COLO668 (cell line): Measurements from ENCODE around the gene TBC1D2B.

Experiments used
- DNase-seq: peaks from one replicate; lab custom pipeline; 2025; ENCODE audit not compliant: unreplicated experiment; lab: John Stamatoyannopoulos, UW

Gene TBC1D2B

DNA sequence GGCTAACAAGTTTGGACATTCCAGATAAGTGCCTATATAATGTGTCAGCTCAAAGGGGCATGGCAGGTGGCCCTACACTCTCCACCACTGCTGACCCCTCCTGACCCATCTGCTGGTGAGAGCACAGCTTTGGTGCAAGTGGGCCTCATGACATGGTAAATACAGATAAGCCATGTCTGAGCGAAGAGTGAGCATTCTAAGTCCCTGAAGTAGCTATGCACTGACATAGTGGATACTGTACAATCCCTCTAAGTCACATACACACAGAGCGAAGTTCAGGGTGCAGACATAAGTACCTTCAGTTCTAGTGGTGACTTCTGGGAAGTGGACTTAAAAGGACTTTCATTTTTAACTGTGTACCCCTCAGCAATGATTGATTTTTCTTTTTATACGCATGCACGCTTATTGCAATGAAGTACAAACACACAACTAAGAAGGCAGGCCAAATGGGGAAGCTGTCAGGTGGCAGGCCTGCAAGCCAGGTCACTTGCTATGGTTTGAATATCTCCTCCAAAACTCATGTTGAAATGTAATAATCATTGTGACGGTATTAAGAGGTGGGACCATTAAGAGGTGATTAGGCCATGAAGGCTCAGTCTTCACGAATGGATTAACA, 41.5 kb downstream of the TBC1D2B start:
- no peak for DNase-seq

DNA sequence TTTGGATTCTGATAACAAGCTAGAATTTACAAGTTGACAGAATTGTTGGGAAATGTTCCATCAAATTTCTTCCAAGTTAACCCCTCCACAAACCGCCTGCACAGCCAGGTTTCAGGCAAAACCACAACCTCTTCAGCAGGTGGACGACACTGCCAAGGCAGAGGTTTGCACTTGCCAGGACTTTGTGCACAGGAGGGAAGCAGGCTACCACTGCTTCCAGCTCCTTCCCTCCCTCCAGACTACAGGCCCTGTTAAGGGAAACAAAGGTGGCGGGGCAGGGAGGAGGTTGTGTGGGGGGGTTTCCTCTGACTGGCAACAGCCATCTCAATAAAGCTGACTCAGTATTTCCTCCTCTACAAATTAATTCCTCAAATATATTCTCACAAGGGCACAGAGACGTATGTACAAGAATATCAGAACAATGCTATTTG, 42.2 kb downstream of the TBC1D2B start:
- no peak for DNase-seq

DNA sequence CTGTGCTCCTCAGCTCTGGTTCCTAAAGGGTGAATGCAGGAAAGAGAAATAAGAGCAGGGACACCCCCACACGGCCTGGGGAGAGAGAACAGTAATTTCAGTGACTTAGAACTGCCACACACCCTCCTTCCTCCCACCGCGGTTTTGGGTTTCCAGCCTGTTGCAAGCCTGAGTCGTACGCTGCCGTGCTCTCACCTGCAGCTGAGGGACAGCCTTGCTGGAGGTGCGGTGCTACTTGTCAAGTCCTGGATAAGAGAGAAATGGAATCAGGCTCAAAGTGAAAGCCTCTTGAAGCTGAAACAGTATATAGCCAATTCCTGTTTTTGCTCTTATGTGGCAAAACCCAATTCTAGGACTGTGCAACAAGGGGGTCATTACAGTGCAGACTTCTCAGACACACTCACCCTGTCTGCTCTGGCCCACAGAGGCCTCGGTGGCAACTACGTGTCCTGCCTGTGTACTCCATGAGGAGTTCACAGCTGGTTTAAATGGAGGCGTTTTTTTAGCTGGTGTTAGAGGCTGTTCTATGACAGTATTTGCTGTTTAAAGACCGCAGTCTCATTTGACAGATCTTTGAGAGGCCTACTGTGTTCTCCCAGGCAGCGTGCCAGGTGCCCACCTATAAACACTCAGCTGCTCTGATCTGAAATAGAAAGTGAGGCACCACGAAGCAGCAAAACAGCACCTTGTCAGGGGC, 42.9 kb downstream of the TBC1D2B start:
- DNase-seq = no peak

DNA sequence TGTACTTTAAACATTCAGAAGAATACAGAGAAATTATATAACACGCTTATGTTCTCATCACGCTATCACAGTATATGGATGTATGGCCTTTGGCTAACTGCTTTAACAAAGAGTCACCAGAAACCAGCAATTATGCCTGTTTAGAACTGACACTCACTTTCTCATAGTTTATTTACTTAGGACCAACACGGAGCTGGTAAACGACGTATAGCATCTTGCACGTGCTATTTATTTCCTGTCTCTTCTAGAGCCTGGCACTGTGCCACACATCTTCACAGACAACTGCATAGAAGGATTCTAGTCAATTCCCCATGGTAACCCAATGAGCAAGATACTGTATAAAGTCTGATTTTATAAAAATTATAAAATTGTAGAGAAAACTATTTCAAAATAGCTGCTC, 43.6 kb downstream of the TBC1D2B start:
- peak; percentile 7 for DNase-seq

DNA sequence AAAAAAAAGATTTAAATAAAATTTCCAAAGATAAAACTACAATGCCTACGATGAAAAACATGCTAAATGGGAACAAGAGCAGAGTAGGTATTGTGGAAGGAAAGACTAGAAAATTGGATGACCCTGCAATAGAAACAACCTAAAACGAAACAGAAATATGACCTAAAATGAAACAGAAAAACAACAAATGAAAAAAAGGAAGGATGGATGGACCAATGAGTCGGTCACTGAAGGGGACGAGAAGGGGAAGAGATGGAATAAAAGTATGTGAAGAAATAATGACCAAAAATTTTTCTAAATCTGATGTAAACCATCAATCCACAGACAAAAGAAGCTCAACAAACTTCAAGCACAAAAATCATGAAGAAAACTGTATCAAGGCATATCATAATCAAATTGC, 44.8 kb downstream of the TBC1D2B start:
- no peak for DNase-seq

DNA sequence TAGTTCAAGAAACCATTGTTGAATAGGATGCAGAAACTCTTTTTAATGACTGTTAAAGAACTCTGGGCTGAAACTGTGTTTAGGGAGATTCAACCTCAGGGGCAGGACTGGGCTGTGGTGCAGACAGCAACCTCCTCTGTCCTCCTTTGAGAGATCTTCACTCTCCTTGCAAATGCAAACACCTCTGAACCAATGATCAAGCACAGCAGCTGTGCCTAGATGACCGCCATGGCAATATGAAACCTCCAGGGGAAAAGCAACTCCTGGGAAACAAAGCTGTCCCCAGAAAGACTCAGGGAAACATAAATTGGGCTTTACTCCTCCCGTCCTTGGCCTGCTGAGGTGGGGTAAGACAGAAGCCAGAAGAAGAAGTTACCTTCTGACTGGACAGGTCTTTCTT, 52.6 kb downstream of the TBC1D2B start:
- DNase-seq = no peak

DNA sequence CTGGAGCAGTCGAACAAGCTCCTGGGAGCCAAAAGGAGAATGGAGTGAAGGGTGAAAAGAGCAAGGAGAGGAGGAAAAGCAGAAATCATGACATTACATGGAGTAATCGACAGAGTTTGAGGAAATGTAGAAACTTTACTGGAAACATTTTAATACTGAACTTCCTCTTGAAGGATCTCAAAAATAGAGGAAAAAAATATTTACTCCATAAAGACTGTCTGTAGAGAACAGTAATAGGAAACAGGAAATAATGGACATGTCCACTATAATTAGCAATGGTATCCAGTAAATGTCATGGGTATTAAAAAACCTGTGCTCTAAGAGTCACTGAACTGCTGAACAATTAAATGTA, 53.0 kb downstream of the TBC1D2B start:
- DNase-seq = no peak

DNA sequence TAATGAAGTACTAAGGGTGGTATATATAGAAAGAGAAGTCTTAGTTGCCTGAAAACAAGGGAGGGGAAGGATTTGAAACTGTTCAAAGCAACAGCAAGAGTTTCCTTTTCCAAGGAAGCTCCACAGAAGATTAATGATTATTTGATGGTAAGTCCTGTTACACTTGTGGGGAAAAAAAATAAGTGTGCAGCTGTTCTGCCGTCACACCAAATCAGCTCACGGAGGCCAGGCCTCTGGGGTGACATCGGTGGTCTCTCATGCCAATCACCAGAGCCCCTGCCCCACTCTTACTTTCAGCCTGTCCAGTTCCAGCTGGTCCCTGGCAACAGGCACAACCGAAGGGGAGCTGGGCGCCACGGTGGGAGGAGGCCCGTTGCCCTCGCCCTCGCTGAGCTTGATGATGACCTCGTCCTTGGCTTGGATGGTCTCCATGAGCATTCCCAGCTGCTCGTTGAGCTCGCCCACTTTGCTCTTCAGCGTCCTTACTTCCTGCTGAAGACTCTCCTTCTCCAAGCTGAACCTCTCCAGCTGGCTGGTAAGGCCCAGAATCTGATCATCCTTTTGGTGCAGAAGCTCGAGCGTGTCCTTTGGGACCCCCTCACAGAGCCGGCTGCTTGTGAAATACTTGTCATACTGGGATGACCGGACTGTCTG, 53.5 kb downstream of the TBC1D2B start:
- DNase-seq = no peak

DNA sequence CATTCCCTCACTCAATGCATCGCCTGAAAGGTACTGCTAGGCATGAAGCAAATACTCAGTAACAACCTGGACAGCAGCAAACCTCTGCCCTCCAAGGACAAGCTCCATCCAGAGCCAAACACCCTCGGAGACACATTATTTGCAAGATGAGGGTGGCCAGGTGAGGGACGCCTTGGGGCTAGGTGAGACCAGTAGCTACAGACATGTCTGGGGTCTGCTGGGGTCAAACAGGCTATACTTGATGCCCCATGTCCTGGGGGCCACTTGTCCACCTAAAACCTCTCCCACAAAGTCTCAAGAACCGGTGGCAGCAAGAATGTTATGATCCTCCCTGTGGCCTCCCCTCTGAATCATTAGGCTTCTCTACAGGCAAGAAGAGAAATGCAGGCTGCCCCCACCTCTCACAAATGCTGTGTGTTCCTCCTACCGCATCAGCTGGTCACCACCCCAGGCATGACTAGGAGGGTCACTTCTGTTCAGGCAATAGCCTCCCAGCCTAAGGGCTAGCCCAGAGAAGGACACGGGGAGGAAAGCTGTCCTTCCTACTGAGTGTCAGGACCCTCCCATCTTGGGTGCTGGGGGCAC, 54.3 kb downstream of the TBC1D2B start:
- DNase-seq = no peak

DNA sequence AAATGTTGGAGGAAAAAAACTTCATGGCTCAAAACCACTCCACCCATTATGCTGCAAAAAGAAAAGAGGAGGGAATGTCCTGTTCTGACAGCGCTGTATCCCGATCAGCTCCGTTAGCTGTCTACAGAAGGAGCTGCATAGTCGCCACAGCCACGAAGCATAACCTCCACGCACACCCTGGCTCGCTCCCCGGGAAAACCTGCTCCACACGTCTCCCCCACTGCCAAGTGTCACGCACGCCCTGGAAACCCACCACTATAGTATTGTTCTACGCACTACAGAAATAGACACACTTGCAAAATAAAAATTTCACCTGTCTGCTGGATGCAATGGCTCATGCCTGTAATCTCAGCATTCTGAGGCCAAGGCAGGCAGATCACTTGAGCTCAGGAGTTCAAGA, 55.8 kb downstream of the TBC1D2B start:
- no peak for DNase-seq

DNA sequence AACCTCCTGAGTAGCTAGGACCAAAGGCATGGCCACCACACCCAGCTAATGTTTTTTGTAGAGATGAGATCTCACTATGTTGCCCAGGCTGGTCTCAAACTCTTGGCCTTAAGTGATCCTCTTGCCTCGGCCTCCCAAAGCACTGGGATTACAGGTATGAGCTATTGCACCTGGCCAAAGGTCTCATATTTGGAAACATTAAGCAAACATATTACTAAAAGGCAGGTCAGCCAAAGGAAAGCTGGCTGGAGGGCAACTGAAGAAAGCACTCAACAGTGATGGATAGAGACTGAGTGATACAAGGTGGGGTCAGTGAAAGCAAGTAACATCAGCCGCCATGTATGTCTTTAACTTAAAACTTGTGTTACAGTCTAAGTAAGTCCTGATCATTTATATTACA, 57.5 kb downstream of the TBC1D2B start:
- no peak for DNase-seq

DNA sequence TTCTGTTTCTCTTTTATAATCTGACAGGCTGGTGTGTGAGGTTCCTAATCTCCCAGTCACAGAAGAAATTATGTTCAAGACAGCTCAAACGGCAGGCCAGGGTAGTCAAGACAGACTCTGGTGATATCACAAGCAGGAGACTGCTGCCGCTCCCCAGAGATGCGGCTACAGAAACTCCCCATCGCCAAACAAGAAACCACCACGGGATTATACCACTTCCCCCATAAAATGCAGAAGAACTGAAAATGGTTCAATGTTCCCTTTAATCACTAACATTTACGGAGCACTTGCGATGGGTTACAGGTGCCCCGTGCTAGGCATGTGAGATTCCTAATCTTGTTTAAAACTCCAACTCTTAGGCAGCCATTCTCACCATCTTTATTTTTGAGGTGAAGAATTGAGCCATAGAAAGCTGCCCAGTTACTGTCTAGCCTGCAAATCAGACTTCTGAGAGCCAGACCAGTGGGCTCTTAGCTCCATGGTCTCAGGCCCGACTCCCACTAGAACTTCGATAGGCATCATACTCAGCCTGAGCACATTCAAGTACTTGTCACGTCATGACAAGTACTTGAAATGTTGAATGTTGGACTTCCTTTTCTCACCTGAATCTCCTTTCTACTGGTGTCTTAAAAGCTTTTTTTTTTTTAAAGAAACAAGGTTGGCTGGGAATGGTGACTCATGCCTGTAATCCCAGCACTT, 58.4 kb downstream of the TBC1D2B start:
- no peak for DNase-seq

DNA sequence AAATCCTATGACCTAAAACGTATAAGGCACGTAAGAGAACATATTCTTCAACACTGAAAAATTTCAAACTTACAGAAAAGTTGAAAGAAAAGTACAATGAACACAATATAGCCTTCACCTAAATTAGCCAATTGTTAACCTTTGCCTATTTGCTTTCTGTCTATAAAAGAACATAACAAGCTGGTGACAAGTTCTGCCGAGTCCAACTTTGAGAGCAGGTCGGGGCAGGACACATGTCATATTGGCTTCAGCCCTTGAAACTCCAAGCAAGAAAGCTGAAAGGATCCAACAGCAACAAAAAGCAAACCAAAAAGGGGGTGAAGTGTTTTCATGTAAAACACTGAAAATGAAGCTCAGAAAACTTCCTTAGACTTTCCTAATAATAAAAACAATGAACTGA, 59.1 kb downstream of the TBC1D2B start:
- no peak for DNase-seq

DNA sequence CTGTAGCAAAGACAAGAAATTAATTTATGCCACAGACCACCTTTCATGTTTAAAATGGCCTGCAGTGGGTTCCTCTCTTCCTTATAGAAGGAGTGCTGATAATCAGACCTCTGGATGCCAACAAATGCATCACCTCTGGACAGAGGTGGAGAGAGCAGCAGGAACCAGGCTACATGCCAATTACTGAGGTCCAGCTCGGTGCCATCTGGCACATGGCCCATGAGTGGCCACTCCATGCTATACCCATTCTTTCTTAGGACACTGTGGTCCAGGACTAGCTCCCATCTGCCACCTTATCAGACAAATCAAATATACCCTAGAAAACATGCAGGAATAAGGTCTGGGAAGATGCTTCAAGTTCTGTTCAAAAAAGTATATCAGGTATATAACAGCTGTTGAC, 60.7 kb downstream of the TBC1D2B start:
- no peak for DNase-seq

DNA sequence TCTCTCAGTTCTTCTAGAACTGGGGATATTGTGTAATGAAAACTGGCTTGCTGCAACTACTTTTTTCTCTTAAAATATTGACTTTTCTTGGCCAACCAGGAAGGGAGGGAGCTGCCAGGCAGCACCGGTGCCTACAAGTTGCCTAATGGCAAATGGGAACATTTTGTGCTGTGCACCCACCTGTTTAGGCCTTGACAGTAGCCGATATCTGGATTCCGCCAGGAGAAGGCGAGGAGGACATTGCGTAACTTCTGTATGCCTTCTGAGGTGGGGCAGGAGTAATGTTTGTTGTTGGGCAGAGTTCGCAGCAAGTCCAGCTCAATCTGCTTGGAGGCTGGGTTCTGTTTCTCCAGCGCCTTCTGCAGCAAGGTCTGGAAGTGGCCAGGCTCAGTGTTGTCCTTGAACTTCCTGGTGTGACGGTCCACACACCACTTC, 64.9 kb downstream of the TBC1D2B start:
- DNase-seq = no peak

DNA sequence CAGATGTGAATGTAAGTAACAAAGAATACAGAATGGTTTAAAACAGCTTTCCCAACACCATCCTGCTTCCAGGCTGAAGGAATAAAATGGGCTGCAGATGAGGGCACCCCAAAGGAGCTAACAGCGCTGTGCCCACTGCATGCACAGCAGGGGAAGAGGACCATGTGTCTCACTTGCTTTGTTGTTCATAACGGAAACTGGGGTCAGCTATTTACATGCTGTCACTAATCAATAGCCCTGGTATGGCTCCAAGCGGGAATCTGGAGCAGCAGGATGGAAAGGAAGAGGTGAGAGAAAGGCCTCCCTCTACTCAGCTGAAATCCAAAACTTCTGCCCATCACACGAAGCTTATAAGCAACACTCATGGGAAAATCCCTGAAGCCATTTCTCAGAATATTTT, 67.4 kb downstream of the TBC1D2B start:
- DNase-seq = no peak

DNA sequence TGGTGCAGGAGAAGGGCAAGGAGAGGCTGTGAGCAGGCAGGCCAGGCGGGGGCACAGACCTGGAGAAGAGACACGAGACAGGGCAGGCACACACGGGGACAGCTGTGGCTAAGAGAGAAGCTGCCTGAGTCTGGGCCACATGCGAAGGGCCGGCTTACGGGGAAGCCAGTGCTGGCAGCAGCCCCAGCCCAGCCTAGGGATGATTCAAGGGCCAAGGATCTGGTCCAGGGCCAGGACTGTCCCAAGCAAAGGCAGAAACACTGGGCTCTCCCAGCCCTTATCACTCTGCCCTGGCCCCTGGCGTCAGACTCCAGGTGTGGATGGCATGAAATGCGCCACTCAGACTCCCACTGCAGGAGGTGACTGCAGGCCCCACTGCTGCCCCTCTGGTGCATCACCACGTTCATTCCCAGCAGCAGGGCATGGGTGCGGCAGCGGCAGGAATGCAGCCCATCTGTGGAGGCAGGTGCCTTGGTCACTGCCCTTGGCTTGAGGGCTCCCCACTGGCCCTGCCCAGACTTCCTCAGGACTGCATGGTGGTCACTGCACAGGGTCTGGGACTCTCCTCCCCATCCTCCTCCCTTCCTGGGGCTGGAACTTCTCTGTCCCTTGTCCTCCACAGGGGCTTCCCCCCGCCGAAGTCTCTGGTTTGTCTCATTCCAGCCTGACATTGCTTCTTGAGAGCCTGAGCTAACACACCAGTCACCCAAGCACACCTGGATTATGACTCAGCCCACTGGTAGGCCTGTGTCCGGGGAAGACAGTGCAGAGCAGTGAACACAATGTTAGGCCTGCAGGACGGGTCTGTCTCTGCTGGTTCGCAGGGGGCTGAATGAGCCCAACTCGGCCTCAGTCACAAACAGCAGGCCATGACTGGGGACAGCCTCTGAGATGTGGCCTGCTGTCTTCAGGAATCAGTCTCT, 69.3 kb downstream of the TBC1D2B start:
- no peak for DNase-seq

DNA sequence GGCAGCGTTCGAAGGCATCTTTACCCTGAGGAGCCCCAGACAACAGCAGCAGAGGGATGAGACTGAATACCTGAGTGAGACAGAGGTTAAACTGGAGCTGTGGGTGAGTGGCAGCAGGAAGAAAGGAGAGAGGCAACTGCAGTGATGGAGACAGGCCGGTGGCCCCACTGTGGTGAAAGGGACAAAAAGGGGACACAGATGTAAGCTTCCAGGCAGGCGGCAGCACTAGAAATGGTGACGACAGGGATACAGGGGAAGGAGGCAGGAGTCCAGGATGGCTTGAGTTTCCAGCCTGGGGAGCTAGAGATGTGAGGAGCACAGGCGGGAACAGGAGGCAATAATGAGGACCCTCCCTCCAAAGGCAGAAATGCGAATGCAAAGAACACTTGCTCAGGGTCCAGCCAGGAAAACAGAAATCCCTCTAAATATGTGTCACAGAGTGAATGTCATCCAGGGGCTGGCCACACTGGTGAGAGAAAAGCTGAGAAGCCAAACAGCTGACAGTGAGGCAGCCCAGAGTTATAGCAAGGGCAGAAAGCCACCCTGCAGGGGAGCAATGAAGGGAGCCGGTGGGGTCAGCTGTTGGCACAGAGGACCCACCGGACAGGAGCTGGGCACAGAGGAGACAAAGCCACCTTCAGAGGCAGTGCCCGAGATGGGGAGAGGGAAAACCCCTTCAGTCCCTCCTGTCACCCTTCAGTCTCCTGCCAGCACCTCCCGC, 70.1 kb downstream of the TBC1D2B start:
- DNase-seq = no peak

DNA sequence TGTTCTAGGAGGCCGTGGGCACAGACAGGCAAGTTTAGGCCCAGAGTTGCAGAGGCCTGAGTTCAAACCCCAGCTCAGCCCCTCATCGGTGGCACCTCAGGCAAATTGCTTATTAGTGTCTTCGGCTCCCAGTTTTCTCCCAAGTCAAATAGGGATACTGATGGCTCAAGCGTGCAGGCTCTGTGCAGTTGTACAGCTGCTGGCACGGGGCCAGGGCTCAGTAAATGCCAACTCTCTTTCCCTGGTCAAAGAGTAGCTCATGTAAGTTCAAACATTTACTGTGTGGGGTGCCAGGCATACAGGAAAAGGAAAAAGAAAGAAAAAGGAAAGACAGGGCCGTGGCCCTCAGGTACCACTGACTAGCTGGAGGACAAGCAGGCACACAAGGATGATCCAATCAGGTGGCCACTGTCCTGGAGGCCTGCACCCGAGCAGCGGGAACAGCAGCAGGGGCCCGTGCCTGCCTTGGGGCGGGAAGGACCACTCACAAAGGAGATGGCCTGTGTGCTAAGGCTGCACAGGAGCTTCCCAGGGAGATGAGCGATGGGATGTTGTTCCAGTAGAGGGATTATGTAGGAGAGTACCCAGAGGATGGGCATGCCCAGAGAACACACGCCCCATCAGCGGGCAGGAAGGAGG, 70.8 kb downstream of the TBC1D2B start:
- DNase-seq = no peak
